GM12878 (cell line): ENCODE measurements around the gene PFKM. TPM values are rescaled to one million over a fixed set of nuclear protein-coding genes. Genes with fewer than 3 reads are reported as not detected.

Source experiments
- ATAC-seq: fragments of 200-7000 bp; cut with Tn5 transposase; 3 replicates; pipeline ENCODE4 v1.9.1; 2020; ENCODE audit warnings: mild to moderate bottlenecking, moderate library complexity
- BruUV-seq: library from RNA; stranded (reverse); fragments of 400-500 nt; replicated peaks from 2 replicates; lab custom pipeline; 2021; lab: Mats Ljungman, UMichigan
- CTCF ChIA-PET: fragments of 300-600 bp; sonication (Branson Sonifier 250); formaldehyde crosslinking; extraction: SDS; loops from one replicate; lab custom pipeline; 2021; ENCODE audit warnings: inconsistent platforms; lab: Yijun Ruan, JAX
- POLR2A ChIA-PET: fragments of 350-600 bp; formaldehyde crosslinking; extraction: SDS; loops from one replicate; lab custom pipeline; 2021; ENCODE audit warnings: inconsistent platforms; lab: Charles Lee
- RAD21 ChIA-PET: fragments of 300-600 bp; sonication (Branson Sonifier 250); formaldehyde crosslinking; loops from one replicate; lab custom pipeline; 2023; ENCODE audit warnings: antibody characterized with exemption; ENCODE audit not compliant: unreplicated experiment; lab: Charles Lee
- SMC1A ChIA-PET: fragments of 300-600 bp; sonication (Branson Sonifier 250); formaldehyde crosslinking; loops from one replicate; lab custom pipeline; 2023; ENCODE audit not compliant: unreplicated experiment, uncharacterized antibody; lab: Charles Lee
- DNase-seq: peaks from one replicate; pipeline ENCODE4 v3.0.0-alpha.2; 2011; ENCODE audit warnings: low read depth, low spot score
- FAIRE-seq: peaks from 3 replicates; lab custom pipeline; 2011; peaks lifted over from hg19 to GRCh38; lab: Jason Lieb, UNC
- H2AFZ ChIP-seq: 2 replicates; pipeline ENCODE4 v1.6.0; 2011; ENCODE audit warnings: low read depth, low read length, control low read depth; ENCODE audit not compliant: control insufficient read depth
- H3K27ac ChIP-seq: 2 replicates; pipeline ENCODE4 v1.5.1; 2011; ENCODE audit warnings: control low read depth; ENCODE audit not compliant: control insufficient read depth, insufficient read depth
- H3K27me3 ChIP-seq, 2 experiments: replicated peaks in 1 of 2; 2 replicates each; pipeline versions ENCODE4 v1.6.0 to v1.6.1; 2011; ENCODE audit warnings: low read length in 1 of 2; ENCODE audit not compliant: control insufficient read depth in 2 of 2, insufficient read depth in 2 of 2
- H3K36me3 ChIP-seq, 2 experiments: 2 replicates each; pipeline ENCODE4 v1.5.1; 2011; ENCODE audit warnings: low read length in 1 of 2; ENCODE audit not compliant: control insufficient read depth in 2 of 2, insufficient read depth in 2 of 2
- H3K4me1 ChIP-seq: 2 replicates; pipeline ENCODE4 v1.6.1; 2011; ENCODE audit warnings: mild to moderate bottlenecking, low read length, moderate library complexity, mixed read lengths; ENCODE audit not compliant: control insufficient read depth, insufficient read depth
- H3K4me2 ChIP-seq: 2 replicates; pipeline ENCODE4 v1.6.0; 2011; ENCODE audit warnings: control low read depth; ENCODE audit not compliant: control insufficient read depth, insufficient read depth
- H3K4me3 ChIP-seq: fragments of 200-600 bp; sonication (generic); 2 replicates; pipeline ENCODE4 v1.5.1; 2016
- H3K79me2 ChIP-seq: 2 replicates; pipeline ENCODE4 v1.6.0; 2011; ENCODE audit warnings: low read length; ENCODE audit not compliant: control insufficient read depth, insufficient read depth
- H3K9ac ChIP-seq: 2 replicates; pipeline ENCODE4 v1.8.0; 2011; ENCODE audit warnings: low read length, control low read depth, mixed read lengths; ENCODE audit not compliant: control insufficient read depth, insufficient read depth
- H3K9me3 ChIP-seq: replicated peaks from 3 replicates; pipeline ENCODE4 v1.5.1; 2011; ENCODE audit warnings: mild to moderate bottlenecking, low read length; ENCODE audit not compliant: control insufficient read depth, insufficient read depth
- H4K20me1 ChIP-seq: 2 replicates; pipeline ENCODE4 v1.6.0; 2011; ENCODE audit not compliant: control insufficient read depth, insufficient read depth
- FOXK2 ChIP-seq: fragments of 450-650 bp; IDR thresholded peaks from 2 replicates; pipeline ENCODE4 v1.6.1; 2017; ENCODE audit warnings: mild to moderate bottlenecking, moderate library complexity
- HDAC6 ChIP-seq: fragments of 200-600 bp; sonication (generic); IDR thresholded peaks from one replicate; pipeline ENCODE4 v1.8.0; 2017; ENCODE audit warnings: antibody characterized with exemption; ENCODE audit not compliant: unreplicated experiment
- NRF1 ChIP-seq: conservative IDR thresholded peaks from 2 replicates; pipeline ENCODE4 v1.6.1; 2011; ENCODE audit warnings: mild to moderate bottlenecking, low read depth, low read length, improper control_type of control experiment
- POLR2AphosphoS2 ChIP-seq: IDR thresholded peaks from 2 replicates; pipeline ENCODE4 v1.6.1; 2011; ENCODE audit warnings: low read depth, mild to moderate bottlenecking, low read length, improper control_type of control experiment, moderate library complexity
- SMAD1 ChIP-seq: fragments of 450-650 bp; IDR thresholded peaks from 2 replicates; pipeline ENCODE4 v1.6.1; 2018; ENCODE audit warnings: mild to moderate bottlenecking, low read depth; ENCODE audit not compliant: partially characterized antibody
- WGBS: methylation state at CpG from one replicate; pipeline ENCODE4 v1.1.6; 2016; ENCODE audit warnings: low lambda C conversion rate; ENCODE audit not compliant: insufficient replicate concordance, insufficient coverage; ENCODE audit errors: missing lambda C conversion rate; 5-methylcytosine and 5-hydroxymethylcytosine counted together
- in situ Hi-C: fragments of 300-500 bp; cut with MboI; formaldehyde crosslinking; loops from 9 replicates; pipeline ENCODE4 v1.14.3; 2018; ENCODE audit warnings: mixed read lengths
- intact Hi-C: fragments of 100-400 bp; cut with micrococcal nuclease; formaldehyde crosslinking; loops from one replicate; pipeline ENCODE4 v1.14.2; 2022; ENCODE audit not compliant: unreplicated experiment
- polyA plus RNA-seq, 11 experiments: library from polyadenylated mRNA; depleted of rRNA in 4 of 11; unstranded in 6 of 11; stranded (reverse) in 5 of 11; fragments of >200 nt; fragmentation: Nextera tagmentation in 4 of 11; fragmentation: Illumina TruSeq in 1 of 11; extraction: Ambion mirVana in 4 of 11; extraction: Trizol in 1 of 11; gene quantifications; 1 replicate in 1 of 11; 2 replicates in 10 of 11; pipeline versions ENCODE4 v1.2.1 to v1.2.3, GENCODE V29; 2011 to 2016; ENCODE audit warnings: inconsistent platforms in 2 of 11, missing spikeins in 2 of 11, low read depth in 1 of 11
- total RNA-seq, 4 experiments: library from RNA; depleted of rRNA in 3 of 4; stranded (reverse); fragments of >200 nt in 3 of 4; fragmentation: Illumina TruSeq in 1 of 4; extraction: Trizol in 1 of 4; gene quantifications; 2 replicates each; pipeline versions ENCODE4 v1.2.1 to v1.2.3, GENCODE V29; 2013 to 2021
- TF ChIP-seq, protein P1 (sequence below): fragments of 150-350 bp; IDR thresholded peaks from 2 replicates; pipeline ENCODE4 v1.6.1; 2016; ENCODE audit warnings: low read depth, low read length

Gene PFKM
- total and polyA plus RNA-seq, 10 of the 15 experiments (the other 5 are each of a cell fraction or from before 2014, with no cell fraction given), result 27.6 to 80.0 (median 55.8) TPM

DNA sequence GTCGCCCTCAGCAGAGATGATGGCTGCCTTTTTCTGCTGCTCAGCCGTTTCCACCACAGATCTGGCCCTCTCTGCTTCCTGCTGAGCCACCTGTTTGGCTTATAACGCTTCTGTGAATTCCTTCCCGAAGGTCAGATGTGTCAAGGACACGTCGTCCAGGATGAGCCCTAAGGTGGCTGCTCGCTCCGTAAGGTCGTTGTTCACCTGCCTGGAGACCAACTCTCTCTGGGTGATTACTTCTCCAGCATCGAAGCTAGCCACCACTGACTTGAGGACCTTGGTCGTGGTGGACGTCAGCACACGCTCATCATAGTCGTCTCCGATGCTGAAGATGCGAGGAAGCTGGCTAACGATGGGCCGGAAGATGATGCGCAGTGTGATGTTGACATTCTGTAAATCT lies 49.8 kb downstream of the PFKM start:
- POLR2A ChIA-PET, result no interaction called here
- in situ Hi-C loops, result loop anchor here (5.0 kb wide), 1 partner anchor 457 kb away; no protein-coding TSS in a partner anchor
- no peaks in the 10 kb centered on the region for H4K20me1 ChIP-seq

More for the DNA sequence above, 49.8 kb downstream of the PFKM start:
- no peaks in the 10 kb centered on the region for H3K9me3 ChIP-seq
- SMC1A ChIA-PET, result interaction anchor here (1.6 kb wide), 1 partner anchor 9 kb away, joined by 3 read pairs; no protein-coding TSS in a partner anchor
- RAD21 ChIA-PET, result no interaction called here
- H3K27me3 ChIP-seq, result peaks cover 0 to 2% of the 10 kb centered on the region in 2 experiments; a peak in 2 of 4 replicates
- WGBS, result 63% methylated on average over 19 of the region's 19 CpGs
- H3K4me1 ChIP-seq, result no peaks in the 10 kb centered on the region
- no peak overlapping the region for H3K4me2 ChIP-seq
- BruUV-seq, result no TSS peak
- no peak overlapping the region for H3K4me3 ChIP-seq
- DNase-seq (no peak), FAIRE-seq (no peak), ATAC-seq (no peak)
- TF ChIP-seq, protein P1, sequence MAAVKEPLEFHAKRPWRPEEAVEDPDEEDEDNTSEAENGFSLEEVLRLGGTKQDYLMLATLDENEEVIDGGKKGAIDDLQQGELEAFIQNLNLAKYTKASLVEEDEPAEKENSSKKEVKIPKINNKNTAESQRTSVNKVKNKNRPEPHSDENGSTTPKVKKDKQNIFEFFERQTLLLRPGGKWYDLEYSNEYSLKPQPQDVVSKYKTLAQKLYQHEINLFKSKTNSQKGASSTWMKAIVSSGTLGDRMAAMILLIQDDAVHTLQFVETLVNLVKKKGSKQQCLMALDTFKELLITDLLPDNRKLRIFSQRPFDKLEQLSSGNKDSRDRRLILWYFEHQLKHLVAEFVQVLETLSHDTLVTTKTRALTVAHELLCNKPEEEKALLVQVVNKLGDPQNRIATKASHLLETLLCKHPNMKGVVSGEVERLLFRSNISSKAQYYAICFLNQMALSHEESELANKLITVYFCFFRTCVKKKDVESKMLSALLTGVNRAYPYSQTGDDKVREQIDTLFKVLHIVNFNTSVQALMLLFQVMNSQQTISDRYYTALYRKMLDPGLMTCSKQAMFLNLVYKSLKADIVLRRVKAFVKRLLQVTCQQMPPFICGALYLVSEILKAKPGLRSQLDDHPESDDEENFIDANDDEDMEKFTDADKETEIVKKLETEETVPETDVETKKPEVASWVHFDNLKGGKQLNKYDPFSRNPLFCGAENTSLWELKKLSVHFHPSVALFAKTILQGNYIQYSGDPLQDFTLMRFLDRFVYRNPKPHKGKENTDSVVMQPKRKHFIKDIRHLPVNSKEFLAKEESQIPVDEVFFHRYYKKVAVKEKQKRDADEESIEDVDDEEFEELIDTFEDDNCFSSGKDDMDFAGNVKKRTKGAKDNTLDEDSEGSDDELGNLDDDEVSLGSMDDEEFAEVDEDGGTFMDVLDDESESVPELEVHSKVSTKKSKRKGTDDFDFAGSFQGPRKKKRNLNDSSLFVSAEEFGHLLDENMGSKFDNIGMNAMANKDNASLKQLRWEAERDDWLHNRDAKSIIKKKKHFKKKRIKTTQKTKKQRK, result no peak
- TF ChIP-seq NRF1 (no peak), SMAD1 (no peak), FOXK2 (no peak), POLR2AphosphoS2 (no peak), HDAC6 (no peak)
- H3K36me3 ChIP-seq, result no peaks in the 10 kb centered on the region
- no peak overlapping the region for H3K27ac ChIP-seq
- no peak overlapping the region for H2AFZ ChIP-seq
- intact Hi-C loops, result loop anchor here (5.0 kb wide), 1 partner anchor 452 kb away; no protein-coding TSS in a partner anchor
- no peaks in the 10 kb centered on the region for H3K79me2 ChIP-seq
- CTCF ChIA-PET, result interaction anchor here (0.7 kb wide), 1 partner anchor 20 kb away, joined by 3 read pairs; no protein-coding TSS in a partner anchor
- no peak overlapping the region for H3K9ac ChIP-seq
